ENCODE measurements around the gene SLC41A3.

Gene SLC41A3

DNA sequence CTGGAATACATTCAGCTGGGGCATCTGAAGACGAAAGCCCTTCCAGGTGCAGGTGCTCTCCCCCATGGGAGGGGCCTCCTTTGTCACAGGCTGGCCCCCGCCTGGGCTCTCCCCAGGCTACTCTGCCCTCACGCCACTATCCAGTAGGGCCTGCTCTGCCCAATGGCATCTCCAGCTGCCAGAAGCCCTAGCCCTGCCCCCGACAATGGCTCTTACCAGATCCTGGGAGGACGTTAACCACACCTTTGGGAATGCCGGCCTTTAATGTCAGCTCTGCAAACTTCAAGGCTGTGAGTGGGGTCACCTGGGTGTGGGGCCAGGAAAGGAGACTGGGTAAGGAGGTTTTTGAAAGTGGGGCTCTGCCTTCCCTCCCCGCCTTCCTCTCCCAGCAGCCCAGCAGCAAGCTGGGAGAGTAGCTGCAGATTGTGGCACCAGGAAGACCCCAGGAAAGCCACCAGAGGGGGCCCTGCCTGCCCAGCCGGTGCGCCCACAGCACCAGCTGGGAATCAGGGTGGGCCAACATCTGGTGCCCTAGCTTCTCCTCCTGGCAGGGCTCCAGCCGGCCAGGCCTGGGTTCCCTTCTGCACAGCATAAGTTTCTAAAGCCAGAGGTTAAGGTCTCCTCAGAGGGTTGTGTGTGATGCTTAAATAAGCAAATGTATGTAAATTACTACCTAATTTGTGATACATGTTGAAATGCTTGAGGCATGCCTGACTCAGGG, 40.4 kb upstream of the SLC41A3 start:
- Histone ChIP-seq H3K79me2 (ENCODE audit: control insufficient read depth, insufficient read depth, low read length) (no peaks in the 10 kb centered on the region), H3K36me3 (ENCODE audit: control insufficient read depth, insufficient read depth, low read length) (no peaks in the 10 kb centered on the region), H2AK5ac (ENCODE audit: low read length) (no peak overlapping the region), H4K8ac (ENCODE audit: low read depth, low read length) (no peak overlapping the region), H3K4ac (ENCODE audit: low read depth, low read length) (no peak overlapping the region), H3K9ac (ENCODE audit: low read length) (no peak overlapping the region), H3K4me3 (ENCODE audit: low read length) (no peak overlapping the region), H3K23ac (ENCODE audit: low read length) (no peak overlapping the region), H3K56ac (ENCODE audit: low read length) (no peak overlapping the region), H2BK15ac (replicated peaks; ENCODE audit: low read depth) (no peak overlapping the region), H3K27ac (ENCODE audit: low read depth, low read length) (no peak overlapping the region), H2BK5ac (ENCODE audit: low read length) (no peak overlapping the region), H2BK120ac (ENCODE audit: low read depth, low read length) (no peak overlapping the region), H3K79me1 (ENCODE audit: low read length) (no peaks in the 10 kb centered on the region), H3K18ac (ENCODE audit: low read length) (no peak overlapping the region), H3K4me2 (ENCODE audit: low read length) (no peak overlapping the region), H3K27me3 (ENCODE audit: insufficient read depth, low read length, poor library complexity) (no peaks in the 10 kb centered on the region), H4K5ac (ENCODE audit: low read length) (no peak overlapping the region), H3K4me1 (ENCODE audit: control insufficient read depth, low read depth, low read length) (no peaks in the 10 kb centered on the region)
- WGBS (ENCODE audit: extremely low coverage, insufficient coverage, low lambda C conversion rate): no CpG with 5 or more reads among the region's 10 CpGs
- peak; percentile 37 for DNase-seq

DNA sequence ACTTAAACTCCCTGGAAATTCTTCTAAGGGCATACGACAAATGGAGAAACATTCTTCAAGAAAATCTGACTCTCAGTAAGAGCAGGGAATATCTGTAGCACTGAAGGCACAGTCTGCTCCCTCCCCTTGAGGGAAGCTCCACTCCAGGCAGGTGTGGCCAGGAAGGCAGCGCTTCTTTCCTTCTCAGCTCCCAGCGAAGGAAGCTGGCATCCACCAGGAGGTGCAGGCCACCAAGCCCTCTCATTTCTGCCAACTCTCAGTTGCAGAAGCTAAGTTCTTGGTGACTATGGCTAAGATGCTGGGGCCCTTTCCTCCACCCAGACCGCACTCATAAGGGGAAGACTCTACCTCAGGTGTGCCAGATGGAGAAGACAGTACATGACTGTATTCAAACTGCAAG, 37.7 kb upstream of the SLC41A3 start:
- no peaks in the 10 kb centered on the region for H3K79me1 ChIP-seq (ENCODE audit: low read length)
- no peak overlapping the region for H2AK5ac ChIP-seq (ENCODE audit: low read length)
- H3K79me2 ChIP-seq (ENCODE audit: control insufficient read depth, insufficient read depth, low read length): no peaks in the 10 kb centered on the region
- no peak overlapping the region for H3K27ac ChIP-seq (ENCODE audit: low read depth, low read length)
- H3K36me3 ChIP-seq (ENCODE audit: control insufficient read depth, insufficient read depth, low read length): no peaks in the 10 kb centered on the region
- no peak for DNase-seq
- H3K4me3 ChIP-seq (ENCODE audit: low read length): no peak overlapping the region
- WGBS (ENCODE audit: extremely low coverage, insufficient coverage, low lambda C conversion rate): no CpG with 5 or more reads among the region's 4 CpGs
- no peak overlapping the region for H3K56ac ChIP-seq (ENCODE audit: low read length)
- H3K4ac ChIP-seq (ENCODE audit: low read depth, low read length): no peak overlapping the region
- no peak overlapping the region for H4K5ac ChIP-seq (ENCODE audit: low read length)
- no peak overlapping the region for H4K8ac ChIP-seq (ENCODE audit: low read depth, low read length)
- H2BK120ac ChIP-seq (ENCODE audit: low read depth, low read length): no peak overlapping the region
- H2BK5ac ChIP-seq (ENCODE audit: low read length): no peak overlapping the region
- no peak overlapping the region for H2BK15ac ChIP-seq (replicated peaks; ENCODE audit: low read depth)
- H3K23ac ChIP-seq (ENCODE audit: low read length): no peak overlapping the region
- no peaks in the 10 kb centered on the region for H3K27me3 ChIP-seq (ENCODE audit: insufficient read depth, low read length, poor library complexity)
- no peaks in the 10 kb centered on the region for H3K4me1 ChIP-seq (ENCODE audit: control insufficient read depth, low read depth, low read length)
- H3K9ac ChIP-seq (ENCODE audit: low read length): no peak overlapping the region
- H3K4me2 ChIP-seq (ENCODE audit: low read length): no peak overlapping the region
- H3K18ac ChIP-seq (ENCODE audit: low read length): no peak overlapping the region

DNA sequence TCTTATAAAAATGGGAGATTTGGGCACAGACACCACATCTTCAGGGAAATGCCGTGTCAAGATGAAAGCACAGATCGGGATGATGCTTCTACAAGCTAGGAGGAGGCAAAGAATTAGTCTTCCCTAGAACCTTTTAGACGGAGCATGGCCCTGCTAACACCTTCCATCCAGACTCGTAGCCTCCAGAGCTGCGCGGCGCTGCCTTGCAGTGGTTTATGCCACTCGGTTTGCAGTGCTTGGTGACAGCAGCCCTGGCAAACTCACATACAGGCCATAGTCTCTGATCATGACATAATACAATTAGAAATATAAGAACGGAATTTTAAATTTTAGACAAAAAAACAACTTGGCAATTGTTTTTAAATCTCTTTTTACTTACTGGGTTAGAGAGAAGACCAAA, 37.1 kb upstream of the SLC41A3 start:
- DNase-seq: no peak
- Histone ChIP-seq H3K36me3 (ENCODE audit: control insufficient read depth, insufficient read depth, low read length) (no peaks in the 10 kb centered on the region), H3K27me3 (ENCODE audit: insufficient read depth, low read length, poor library complexity) (no peaks in the 10 kb centered on the region), H4K5ac (ENCODE audit: low read length) (no peak overlapping the region), H2AK5ac (ENCODE audit: low read length) (no peak overlapping the region), H3K4me3 (ENCODE audit: low read length) (no peak overlapping the region), H2BK120ac (ENCODE audit: low read depth, low read length) (no peak overlapping the region), H3K4me2 (ENCODE audit: low read length) (no peak overlapping the region), H2BK5ac (ENCODE audit: low read length) (no peak overlapping the region), H3K18ac (ENCODE audit: low read length) (no peak overlapping the region), H3K4ac (ENCODE audit: low read depth, low read length) (no peak overlapping the region), H4K8ac (ENCODE audit: low read depth, low read length) (no peak overlapping the region), H3K23ac (ENCODE audit: low read length) (no peak overlapping the region), H2BK15ac (replicated peaks; ENCODE audit: low read depth) (no peak overlapping the region), H3K9ac (ENCODE audit: low read length) (no peak overlapping the region), H3K79me2 (ENCODE audit: control insufficient read depth, insufficient read depth, low read length) (no peaks in the 10 kb centered on the region), H3K4me1 (ENCODE audit: control insufficient read depth, low read depth, low read length) (no peaks in the 10 kb centered on the region), H3K56ac (ENCODE audit: low read length) (no peak overlapping the region), H3K27ac (ENCODE audit: low read depth, low read length) (no peak overlapping the region), H3K79me1 (ENCODE audit: low read length) (no peaks in the 10 kb centered on the region)
- WGBS (ENCODE audit: extremely low coverage, insufficient coverage, low lambda C conversion rate): no CpG with 5 or more reads among the region's 9 CpGs

DNA sequence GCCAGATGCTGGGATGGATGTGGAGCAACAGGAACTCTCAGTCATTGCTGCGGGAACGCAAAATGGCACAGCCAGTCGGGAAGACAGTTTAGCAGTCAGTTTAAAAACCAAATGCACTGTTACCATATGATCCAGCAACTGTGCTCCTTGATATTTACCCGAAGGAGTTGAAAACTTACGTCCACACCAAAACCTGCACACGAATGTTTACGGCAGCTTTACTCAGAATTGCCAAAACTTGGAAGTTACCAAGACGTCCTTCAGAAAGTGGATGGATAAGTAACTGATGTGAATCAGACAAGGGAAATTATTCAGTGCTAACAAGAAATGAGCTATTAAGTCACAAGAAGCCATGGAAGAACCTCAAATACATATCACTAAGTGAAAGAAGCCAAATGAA, 36.1 kb upstream of the SLC41A3 start:
- no peak overlapping the region for H2BK120ac ChIP-seq (ENCODE audit: low read depth, low read length)
- H4K8ac ChIP-seq (ENCODE audit: low read depth, low read length): no peak overlapping the region
- WGBS (ENCODE audit: extremely low coverage, insufficient coverage, low lambda C conversion rate): no CpG with 5 or more reads among the region's 8 CpGs
- H2BK15ac ChIP-seq (replicated peaks; ENCODE audit: low read depth): no peak overlapping the region
- no peak for DNase-seq
- no peak overlapping the region for H3K4ac ChIP-seq (ENCODE audit: low read depth, low read length)
- H3K36me3 ChIP-seq (ENCODE audit: control insufficient read depth, insufficient read depth, low read length): no peaks in the 10 kb centered on the region
- H3K4me3 ChIP-seq (ENCODE audit: low read length): no peak overlapping the region
- H3K23ac ChIP-seq (ENCODE audit: low read length): no peak overlapping the region
- no peaks in the 10 kb centered on the region for H3K79me2 ChIP-seq (ENCODE audit: control insufficient read depth, insufficient read depth, low read length)
- no peak overlapping the region for H3K9ac ChIP-seq (ENCODE audit: low read length)
- no peak overlapping the region for H3K4me2 ChIP-seq (ENCODE audit: low read length)
- H3K79me1 ChIP-seq (ENCODE audit: low read length): no peaks in the 10 kb centered on the region
- no peak overlapping the region for H3K27ac ChIP-seq (ENCODE audit: low read depth, low read length)
- no peak overlapping the region for H3K18ac ChIP-seq (ENCODE audit: low read length)
- no peak overlapping the region for H3K56ac ChIP-seq (ENCODE audit: low read length)
- H2BK5ac ChIP-seq (ENCODE audit: low read length): no peak overlapping the region
- no peak overlapping the region for H2AK5ac ChIP-seq (ENCODE audit: low read length)
- H3K4me1 ChIP-seq (ENCODE audit: control insufficient read depth, low read depth, low read length): no peaks in the 10 kb centered on the region
- no peak overlapping the region for H4K5ac ChIP-seq (ENCODE audit: low read length)
- H3K27me3 ChIP-seq (ENCODE audit: insufficient read depth, low read length, poor library complexity): no peaks in the 10 kb centered on the region

DNA sequence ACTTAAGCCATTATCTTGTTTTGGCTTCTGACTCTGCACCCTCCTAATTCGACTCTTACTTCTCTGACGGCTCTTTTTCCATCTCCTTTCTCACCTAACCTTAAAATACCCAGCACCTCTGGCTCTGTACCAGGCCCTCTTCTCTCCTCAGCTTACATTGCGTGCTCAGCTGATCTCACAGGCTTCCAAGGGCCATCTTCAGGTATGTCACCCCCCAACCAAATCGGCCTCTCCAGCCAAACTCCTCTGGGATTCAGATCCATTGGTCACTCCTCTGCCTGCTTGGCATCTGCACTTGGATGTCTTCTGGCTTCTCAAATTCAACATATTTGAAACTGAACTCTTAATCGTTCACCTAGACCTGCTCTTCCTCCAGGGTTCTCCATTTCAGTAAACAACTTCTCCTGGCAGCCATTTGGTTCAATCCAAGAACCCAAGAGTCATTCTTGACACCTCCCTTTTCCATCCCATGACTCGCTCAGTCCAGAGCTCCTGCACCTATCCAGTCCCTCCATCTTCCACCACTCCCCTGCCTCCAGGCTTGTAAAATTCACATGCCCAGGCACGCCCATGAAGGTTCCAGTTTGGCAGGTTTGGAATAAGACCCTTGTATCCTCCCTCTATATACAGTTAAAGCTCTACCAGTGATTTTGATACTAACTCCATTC, 35.2 kb upstream of the SLC41A3 start:
- DNase-seq: no peak
- H3K36me3 ChIP-seq (ENCODE audit: control insufficient read depth, insufficient read depth, low read length): no peaks in the 10 kb centered on the region

More for the DNA sequence above, 35.2 kb upstream of the SLC41A3 start:
- no peaks in the 10 kb centered on the region for H3K79me1 ChIP-seq (ENCODE audit: low read length)
- no peak overlapping the region for H3K4ac ChIP-seq (ENCODE audit: low read depth, low read length)
- H3K56ac ChIP-seq (ENCODE audit: low read length): no peak overlapping the region
- no peaks in the 10 kb centered on the region for H3K79me2 ChIP-seq (ENCODE audit: control insufficient read depth, insufficient read depth, low read length)
- no peak overlapping the region for H3K23ac ChIP-seq (ENCODE audit: low read length)
- no peak overlapping the region for H3K9ac ChIP-seq (ENCODE audit: low read length)
- no peak overlapping the region for H3K27ac ChIP-seq (ENCODE audit: low read depth, low read length)
- H2BK15ac ChIP-seq (replicated peaks; ENCODE audit: low read depth): no peak overlapping the region
- no peaks in the 10 kb centered on the region for H3K4me1 ChIP-seq (ENCODE audit: control insufficient read depth, low read depth, low read length)
- no peak overlapping the region for H3K4me3 ChIP-seq (ENCODE audit: low read length)
- H3K18ac ChIP-seq (ENCODE audit: low read length): no peak overlapping the region
- no peak overlapping the region for H3K4me2 ChIP-seq (ENCODE audit: low read length)
- no CpG with 5 or more reads among the region's 7 CpGs for WGBS (ENCODE audit: extremely low coverage, insufficient coverage, low lambda C conversion rate)
- no peak overlapping the region for H2AK5ac ChIP-seq (ENCODE audit: low read length)
- no peak overlapping the region for H2BK120ac ChIP-seq (ENCODE audit: low read depth, low read length)
- H4K5ac ChIP-seq (ENCODE audit: low read length): no peak overlapping the region
- no peak overlapping the region for H2BK5ac ChIP-seq (ENCODE audit: low read length)
- H4K8ac ChIP-seq (ENCODE audit: low read depth, low read length): no peak overlapping the region
- no peaks in the 10 kb centered on the region for H3K27me3 ChIP-seq (ENCODE audit: insufficient read depth, low read length, poor library complexity)

Measured in mesendoderm (in vitro differentiated cells).